ENCODE measurements around the gene SCFD2. TPM values are rescaled to one million over a fixed set of nuclear protein-coding genes. Genes with fewer than 3 reads are reported as not detected.

The SCFD2 gene
- total RNA-seq, 1 experiment from 2014 or later, result 8.4 TPM

- Histone ChIP-seq H3K9me3 (ENCODE audit: low read depth, low read length, poor library complexity, severe bottlenecking) (no peaks in the 10 kb centered on the region), H3K27me3 (replicated peaks; ENCODE audit: insufficient read depth, low read depth, low read length, poor library complexity) (no peaks in the 10 kb centered on the region), H3K27ac (ENCODE audit: low read depth, low read length, poor library complexity, severe bottlenecking) (no peak overlapping the region), H3K4me3 (ENCODE audit: low read depth, low read length, poor library complexity, severe bottlenecking) (no peak overlapping the region), H3K4me1 (ENCODE audit: insufficient read depth, low read length, poor library complexity, severe bottlenecking) (no peaks in the 10 kb centered on the region), H3K36me3 (ENCODE audit: insufficient read depth, low read length, poor library complexity, severe bottlenecking) (no peaks in the 10 kb centered on the region)
- DNase-seq (ENCODE audit: low spot score), result no peak
- ChIA-PET CTCF (no interaction called here), POLR2A (ENCODE audit: low non-redundant PET) (no interaction called here)
- TF ChIP-seq, protein P1, sequence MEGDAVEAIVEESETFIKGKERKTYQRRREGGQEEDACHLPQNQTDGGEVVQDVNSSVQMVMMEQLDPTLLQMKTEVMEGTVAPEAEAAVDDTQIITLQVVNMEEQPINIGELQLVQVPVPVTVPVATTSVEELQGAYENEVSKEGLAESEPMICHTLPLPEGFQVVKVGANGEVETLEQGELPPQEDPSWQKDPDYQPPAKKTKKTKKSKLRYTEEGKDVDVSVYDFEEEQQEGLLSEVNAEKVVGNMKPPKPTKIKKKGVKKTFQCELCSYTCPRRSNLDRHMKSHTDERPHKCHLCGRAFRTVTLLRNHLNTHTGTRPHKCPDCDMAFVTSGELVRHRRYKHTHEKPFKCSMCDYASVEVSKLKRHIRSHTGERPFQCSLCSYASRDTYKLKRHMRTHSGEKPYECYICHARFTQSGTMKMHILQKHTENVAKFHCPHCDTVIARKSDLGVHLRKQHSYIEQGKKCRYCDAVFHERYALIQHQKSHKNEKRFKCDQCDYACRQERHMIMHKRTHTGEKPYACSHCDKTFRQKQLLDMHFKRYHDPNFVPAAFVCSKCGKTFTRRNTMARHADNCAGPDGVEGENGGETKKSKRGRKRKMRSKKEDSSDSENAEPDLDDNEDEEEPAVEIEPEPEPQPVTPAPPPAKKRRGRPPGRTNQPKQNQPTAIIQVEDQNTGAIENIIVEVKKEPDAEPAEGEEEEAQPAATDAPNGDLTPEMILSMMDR (conservative IDR thresholded peaks at IDR 0.05; ENCODE audit: low read depth, low read length), result no peak
- no peak for TF ChIP-seq EZH2 (IDR thresholded peaks at IDR 0.05; ENCODE audit: borderline replicate concordance, low read depth, low read length, poor library complexity, severe bottlenecking)
- no TSS peak for BruUV-seq (replicated peaks)
- intact Hi-C loops (cut with micrococcal nuclease; ENCODE audit: unreplicated experiment), result loop anchor here (10.0 kb wide), 1 partner anchor 150 kb away; no protein-coding TSS in a partner anchor
These were observed 500.6 kb downstream of the SCFD2 start for GRCh38 chr4:52865300-52865699.

GRCh38 chr4:52864793-52865192 is 501.1 kb downstream of the SCFD2 start:
- Histone ChIP-seq H3K4me1 (ENCODE audit: insufficient read depth, low read length, poor library complexity, severe bottlenecking) (no peaks in the 10 kb centered on the region), H3K4me3 (ENCODE audit: low read depth, low read length, poor library complexity, severe bottlenecking) (no peak overlapping the region), H3K36me3 (ENCODE audit: insufficient read depth, low read length, poor library complexity, severe bottlenecking) (no peaks in the 10 kb centered on the region), H3K9me3 (ENCODE audit: low read depth, low read length, poor library complexity, severe bottlenecking) (no peaks in the 10 kb centered on the region), H3K27me3 (replicated peaks; ENCODE audit: insufficient read depth, low read depth, low read length, poor library complexity) (no peaks in the 10 kb centered on the region), H3K27ac (ENCODE audit: low read depth, low read length, poor library complexity, severe bottlenecking) (no peak overlapping the region)
- ChIA-PET POLR2A (ENCODE audit: low non-redundant PET) (no interaction called here), CTCF (no interaction called here)
- no peak for TF ChIP-seq EZH2 (IDR thresholded peaks at IDR 0.05; ENCODE audit: borderline replicate concordance, low read depth, low read length, poor library complexity, severe bottlenecking)
- TF ChIP-seq, protein P1 (conservative IDR thresholded peaks at IDR 0.05; ENCODE audit: low read depth, low read length), result no peak
- intact Hi-C loops (cut with micrococcal nuclease; ENCODE audit: unreplicated experiment), result loop anchor here (10.0 kb wide), 1 partner anchor 150 kb away; no protein-coding TSS in a partner anchor
- DNase-seq (ENCODE audit: low spot score), result peak; percentile 63
- BruUV-seq (replicated peaks), result no TSS peak

GRCh38 chr4:52863324-52863723 is 502.5 kb downstream of the SCFD2 start:
- intact Hi-C loops (cut with micrococcal nuclease; ENCODE audit: unreplicated experiment), result loop anchor here (10.0 kb wide), 1 partner anchor 149 kb away; no protein-coding TSS in a partner anchor
- ChIA-PET CTCF (no interaction called here), POLR2A (ENCODE audit: low non-redundant PET) (no interaction called here)
- no peak for DNase-seq (ENCODE audit: low spot score)
- Histone ChIP-seq H3K27me3 (replicated peaks; ENCODE audit: insufficient read depth, low read depth, low read length, poor library complexity) (no peaks in the 10 kb centered on the region), H3K4me3 (ENCODE audit: low read depth, low read length, poor library complexity, severe bottlenecking) (no peak overlapping the region), H3K9me3 (ENCODE audit: low read depth, low read length, poor library complexity, severe bottlenecking) (no peaks in the 10 kb centered on the region), H3K36me3 (ENCODE audit: insufficient read depth, low read length, poor library complexity, severe bottlenecking) (no peaks in the 10 kb centered on the region), H3K4me1 (ENCODE audit: insufficient read depth, low read length, poor library complexity, severe bottlenecking) (no peaks in the 10 kb centered on the region), H3K27ac (ENCODE audit: low read depth, low read length, poor library complexity, severe bottlenecking) (no peak overlapping the region)
- TF ChIP-seq, protein P1 (conservative IDR thresholded peaks at IDR 0.05; ENCODE audit: low read depth, low read length), result no peak
- BruUV-seq (replicated peaks), result no TSS peak

Measured in A673 (cell line).